ENCODE results near the gene VARS1.
A peak's percentile ranks its signal among the peaks of the same experiment; 100 is the strongest.
"Not testable (repeated sequence)": the region's sequence is repeated elsewhere in the genome, so short reads cannot be mapped to it uniquely, and the experiment has no call there.

Gene VARS1
- 57.5 to 237 (median 59.0) reads per million in 3 experiments for total RNA-seq

DNA sequence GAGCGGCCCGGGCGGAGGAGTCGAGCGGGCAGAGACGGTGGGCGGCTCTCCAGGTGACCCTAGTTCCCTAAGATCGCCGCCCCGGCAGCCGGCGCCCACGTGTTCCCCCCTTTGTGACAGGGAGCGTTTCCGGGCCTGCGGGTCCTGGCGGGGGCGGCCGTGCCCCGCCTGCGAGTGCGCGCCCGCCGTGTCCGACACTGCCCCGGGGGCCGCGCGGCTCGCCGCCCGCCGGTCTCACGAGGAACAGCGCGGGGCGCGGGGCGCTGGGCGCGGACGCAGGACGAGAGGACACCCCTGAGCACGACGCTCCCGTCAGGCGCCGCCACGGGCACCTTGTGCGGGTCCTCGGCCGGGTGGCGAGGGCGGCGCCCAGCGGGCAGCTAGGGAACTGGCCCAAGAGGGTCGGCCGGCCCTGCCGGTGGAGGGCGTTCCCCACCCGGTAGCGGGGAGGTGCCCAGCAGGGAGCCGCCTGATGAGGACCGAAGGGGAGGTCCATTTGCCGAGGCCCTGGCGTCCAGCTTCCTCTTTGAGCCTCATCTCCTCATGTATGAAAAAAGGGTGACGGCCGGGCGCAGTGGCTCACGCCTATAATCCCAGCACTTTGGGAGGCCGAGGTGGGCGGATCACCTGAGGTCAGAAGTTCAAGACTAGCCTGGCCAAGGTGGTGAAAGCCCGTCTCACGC lies at the start of gene VARS1:
Gene VARS1, minus strand, starts transcription at position 137 of the 683 bp plus-strand sequence. CDS start 535 bp downstream, outside the sequence.
- peak; percentile 81 for DNase-seq

DNA sequence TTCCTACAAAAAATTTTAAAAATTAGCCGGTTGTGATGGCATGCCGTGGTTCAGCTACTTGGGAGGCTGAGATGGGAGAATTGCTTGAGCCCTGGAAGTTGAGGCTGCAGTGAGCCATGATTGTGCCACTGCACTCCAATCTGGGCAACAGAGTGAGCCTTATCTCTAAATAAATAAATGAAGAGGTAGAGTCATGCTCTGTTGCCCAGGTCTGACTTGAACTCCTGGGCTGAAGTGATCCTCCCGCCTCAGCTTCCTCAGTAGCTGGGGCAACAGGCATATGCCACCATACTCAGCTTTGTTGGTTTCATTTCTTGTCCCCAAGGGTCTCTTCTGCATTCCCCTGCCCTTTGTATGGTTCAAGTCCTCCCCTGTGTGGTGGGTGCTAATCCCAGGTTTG lies 49.0 kb upstream of the VARS1 start:
- DNase-seq: no peak

DNA sequence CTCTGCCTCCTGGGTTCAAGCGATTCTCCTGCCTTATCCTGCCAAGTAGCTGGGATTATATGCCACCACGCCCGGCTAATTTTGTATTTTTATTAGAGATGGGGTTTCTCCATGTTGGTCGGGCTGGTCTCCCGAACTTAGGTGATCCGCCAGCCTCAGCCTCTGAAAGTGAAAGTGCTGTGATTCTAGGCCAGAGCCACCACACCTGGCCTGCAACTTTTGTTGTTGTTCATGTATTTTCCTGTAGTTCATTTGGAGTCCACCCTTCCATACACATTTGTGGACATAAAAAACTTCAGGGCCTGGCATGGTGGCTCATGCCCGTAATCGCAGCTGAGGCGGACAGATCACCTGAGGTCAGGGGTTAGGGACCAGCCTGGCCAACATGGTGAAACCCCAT lies 46.5 kb upstream of the VARS1 start:
- DNase-seq: no peak

DNA sequence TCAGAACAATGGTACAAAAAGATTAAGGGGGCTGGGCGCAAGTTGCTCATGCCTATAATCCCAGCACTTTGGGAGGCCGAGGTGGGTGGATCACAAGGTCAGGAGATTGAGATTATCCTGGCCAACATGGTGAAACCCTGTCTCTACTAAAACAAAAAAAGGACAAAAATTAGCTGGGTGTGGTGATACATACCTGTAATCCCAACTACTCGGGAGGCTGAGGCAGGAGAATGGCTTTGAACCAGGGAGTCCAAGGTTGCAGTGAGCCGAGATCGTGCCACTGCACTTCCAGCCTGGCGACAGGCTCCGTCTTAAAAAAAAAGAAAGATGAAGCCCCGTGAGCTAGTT lies 44.2 kb upstream of the VARS1 start:
- DNase-seq: not testable (repeated sequence)

DNA sequence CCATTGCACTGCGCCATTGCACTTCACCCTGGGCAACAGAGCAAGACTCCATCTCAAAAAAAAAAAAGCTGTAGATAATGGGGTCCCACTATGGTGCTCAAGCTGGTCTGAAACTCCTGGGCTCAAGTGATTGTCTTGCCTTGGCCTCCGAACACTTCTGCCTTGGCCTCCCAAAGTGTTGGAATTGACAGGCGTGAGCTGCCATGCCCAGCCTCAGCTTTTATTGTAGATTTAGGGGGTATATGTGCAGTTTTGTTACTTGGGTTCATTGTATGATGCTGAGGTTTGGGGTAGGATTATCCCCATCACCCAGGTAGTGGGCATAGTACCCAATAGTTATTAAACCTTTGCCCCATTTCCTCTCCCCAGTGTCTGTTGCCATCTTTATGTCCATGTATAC lies 43.4 kb upstream of the VARS1 start:
- DNase-seq: no peak

DNA sequence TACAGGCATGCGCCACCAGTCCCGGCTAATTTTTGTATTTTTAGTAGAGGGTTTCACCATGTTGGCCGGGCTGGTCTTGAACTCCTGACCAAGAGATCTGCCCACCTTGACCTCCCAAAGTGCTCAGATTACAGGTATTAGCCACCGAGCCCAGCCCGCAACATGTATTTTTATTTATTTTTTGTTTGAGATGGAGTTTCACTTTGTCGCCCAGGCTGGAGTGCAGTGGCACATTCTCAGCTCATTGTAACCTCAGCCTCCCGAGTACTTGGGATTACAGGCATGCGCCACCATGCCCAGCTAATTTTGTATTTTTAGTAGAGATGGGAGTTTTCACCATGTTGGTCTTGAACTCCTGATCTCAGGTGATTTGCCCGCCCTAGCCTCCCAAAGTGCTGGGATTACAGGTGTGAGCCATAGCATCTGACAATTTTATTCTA lies 42.6 kb upstream of the VARS1 start:
- DNase-seq: not testable (repeated sequence)

DNA sequence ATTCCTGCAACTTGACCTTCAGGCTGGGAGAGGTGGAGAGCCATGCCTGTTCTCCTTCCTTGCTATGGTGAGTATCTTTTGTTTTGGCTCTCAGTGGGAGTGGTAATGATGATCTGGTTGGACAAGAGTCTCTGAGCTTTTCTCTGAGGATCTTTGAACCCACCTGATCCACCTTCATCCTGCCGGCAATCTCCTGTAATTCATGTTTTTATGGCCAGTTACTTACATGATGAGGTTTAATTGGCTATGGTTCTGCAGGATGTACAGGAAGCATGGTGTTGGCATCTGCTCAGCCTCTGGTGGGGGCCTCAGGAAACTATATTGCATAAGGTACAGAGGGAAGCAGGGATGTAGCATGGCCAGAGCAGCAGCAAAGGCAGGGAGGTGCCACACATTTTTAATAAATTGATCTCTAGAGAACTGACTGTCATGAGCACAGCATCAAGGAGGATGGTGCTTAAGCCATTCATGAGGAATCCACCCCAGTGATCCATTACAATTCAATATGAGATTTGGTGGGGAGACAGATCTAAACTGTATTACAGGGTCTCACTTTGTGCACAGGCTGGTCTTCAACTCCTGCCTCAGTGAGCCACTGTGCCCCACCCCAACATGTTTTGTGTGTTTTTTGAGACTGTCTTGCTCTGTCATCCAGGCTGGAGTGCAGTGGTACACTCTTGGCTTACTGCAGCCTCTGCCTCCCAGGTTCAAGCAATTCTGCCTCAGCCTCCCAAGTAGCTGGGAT lies 42.0 kb upstream of the VARS1 start:
- no peak for DNase-seq

DNA sequence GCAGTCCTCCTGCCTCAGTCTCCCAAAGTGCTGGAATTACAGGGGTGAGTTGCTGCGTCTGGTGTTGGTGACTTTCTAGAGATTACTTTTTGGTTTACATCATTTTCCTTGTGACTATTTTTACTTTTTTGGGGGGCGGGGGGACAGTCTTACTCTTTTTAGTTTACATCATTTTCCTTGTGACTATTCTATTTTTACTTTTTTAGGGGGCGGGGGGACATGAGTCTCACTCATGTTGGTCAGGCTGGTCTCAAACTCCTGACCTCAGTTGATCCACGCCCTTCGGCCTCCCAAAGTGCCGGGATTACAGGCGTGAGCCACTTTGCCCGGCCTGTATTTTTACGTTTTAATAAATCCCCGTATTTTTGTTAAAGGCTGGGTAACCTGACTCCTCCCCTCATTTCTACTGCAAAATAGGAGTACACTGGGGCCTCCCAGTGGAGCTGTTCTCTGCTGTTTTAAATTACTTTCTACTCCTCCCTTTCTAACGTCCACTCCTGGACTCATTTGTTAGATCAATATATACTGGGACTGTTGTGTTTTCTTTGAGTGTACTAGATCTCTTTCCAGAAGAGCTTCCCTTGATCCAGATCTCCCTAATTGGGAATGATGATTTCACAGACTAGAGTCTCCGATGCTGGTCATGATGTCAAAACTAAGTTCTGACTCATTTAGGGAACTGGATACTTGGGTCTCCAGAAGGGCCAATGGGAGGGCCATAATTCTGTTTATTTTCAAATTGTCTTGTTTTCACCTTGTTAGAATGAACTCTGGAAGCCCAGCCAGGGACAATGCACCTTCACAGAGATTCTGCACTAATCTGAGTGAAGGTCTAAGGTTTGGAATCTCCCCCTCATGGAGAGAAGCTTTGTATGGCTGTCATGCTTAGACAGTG lies 41.2 kb upstream of the VARS1 start:
- peak; percentile 25 for DNase-seq

DNA sequence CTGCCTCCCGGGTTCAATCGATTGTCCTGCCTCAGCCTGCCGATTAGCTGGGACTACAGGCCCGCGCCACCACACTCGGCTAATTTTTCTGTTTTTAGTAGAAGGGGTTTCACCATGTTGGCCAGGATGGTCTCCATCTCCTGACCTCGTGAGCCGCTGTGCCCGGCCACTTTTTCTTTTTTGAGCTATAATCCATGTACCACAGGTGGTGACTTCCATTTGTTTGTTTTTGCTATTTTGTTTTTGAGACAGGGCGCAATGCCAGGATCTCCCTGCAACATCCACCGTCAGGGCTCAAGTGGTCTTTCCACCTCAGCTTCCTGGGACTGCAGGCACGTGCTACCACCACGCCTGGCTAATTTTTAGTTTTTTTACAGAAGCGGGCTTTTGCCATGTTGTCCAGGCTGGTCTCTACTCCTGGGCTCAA lies 40.5 kb upstream of the VARS1 start:
- no peak for DNase-seq

DNA sequence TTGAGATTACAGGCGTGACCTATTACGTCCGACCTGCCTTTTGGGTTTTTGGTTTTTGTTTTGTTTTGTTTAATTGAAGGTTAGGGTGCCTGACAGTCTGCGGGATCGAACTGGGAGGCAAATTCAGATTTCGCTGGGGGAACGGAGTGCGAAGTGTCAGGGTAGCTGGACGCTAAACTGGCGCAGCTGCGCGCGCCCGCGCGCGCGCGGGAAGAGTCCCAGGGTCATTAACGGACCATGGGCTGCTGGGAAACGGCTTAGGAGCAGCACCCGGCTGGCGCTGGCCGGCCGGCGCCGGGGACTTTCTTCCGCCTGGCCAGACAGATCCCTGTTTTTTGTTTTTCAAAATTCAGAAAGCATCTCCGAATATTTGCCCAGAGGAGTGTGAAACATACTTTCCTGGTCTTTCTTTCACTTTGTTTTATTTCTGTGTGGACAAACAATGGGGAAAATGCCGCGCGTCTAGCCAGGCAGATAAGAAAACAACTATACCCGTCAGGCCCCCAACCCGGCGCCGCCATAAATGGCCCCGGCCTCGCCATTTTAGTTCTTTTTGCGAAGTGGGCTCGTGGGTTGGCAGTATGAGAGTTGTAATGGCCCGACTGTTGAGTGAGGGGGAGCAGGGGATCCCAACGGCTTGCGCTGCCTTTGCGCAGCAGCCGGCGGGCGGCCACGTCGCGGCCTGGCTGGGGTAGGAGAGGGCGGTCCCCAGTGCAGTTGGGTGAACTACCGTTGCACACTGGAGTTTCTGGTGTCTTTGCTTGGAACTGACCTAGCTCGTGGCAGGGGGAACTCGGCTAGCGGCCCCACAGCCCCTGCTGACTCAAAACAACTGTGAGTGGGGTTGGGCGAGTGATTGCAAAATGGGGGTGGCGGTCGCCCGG lies 39.1 kb upstream of the VARS1 start:
- peak; percentile 77 for DNase-seq

DNA sequence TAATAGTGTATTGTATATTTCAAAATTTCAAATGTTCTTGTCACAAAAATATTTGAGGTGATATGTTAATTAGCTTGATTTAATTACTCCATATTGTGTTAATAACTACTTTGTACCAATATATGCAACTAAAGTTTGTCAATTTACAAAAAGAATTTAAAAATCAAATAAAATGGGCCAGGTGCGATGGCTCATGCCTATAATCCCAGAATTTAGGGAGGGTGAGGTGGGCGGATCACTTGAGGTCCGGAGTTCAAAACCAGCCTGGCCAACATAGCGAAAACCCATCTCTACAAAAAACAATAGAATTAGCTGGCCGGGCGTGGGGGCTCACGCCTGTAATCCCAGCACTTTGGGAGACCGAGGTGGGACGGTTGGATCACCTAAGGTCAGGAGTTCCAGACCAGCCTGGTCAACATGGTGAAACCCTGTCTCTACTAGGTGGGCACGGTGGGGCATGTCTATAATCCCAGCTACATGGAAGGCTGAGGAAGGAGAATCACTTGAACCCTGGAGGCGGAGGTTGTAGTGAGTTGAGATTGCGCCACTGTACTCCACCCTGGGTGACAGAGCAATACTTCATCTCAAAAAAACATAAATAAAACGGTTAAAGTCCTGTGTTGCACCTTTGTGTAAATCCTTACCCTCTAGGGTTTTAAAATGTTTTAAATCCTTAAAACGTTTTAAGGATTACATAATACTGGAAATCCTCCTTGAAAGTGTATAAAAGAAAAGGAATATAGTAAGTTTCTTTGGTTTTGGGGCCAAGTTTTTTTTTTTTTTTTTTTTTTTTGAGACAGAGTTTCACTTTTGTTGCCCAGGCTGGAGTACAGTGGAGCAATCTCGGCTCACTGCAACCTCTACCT lies 36.0 kb upstream of the VARS1 start:
- DNase-seq: no peak

DNA sequence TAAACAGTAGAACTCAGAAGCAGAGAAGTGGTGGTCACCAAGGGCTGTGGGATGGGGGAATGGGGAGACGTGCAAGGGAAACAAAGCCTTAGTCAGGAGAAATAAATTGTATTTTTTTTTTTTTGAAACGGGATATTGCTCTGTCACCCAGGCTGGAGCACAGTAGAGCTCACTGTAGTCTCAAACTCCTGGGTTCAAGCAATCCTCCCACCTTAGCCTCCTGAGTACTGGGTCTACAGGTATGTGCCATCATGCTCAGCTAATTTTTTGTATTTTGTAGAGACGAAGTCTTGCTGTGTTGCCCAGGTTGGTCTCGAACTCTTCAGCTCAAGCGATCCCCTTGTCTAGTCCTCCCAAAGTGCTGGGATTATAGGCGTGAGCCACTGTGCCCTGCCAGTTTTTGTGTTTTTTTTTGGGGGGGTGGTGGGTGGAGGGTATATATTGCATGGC lies 35.4 kb upstream of the VARS1 start:
- no peak for DNase-seq

DNA sequence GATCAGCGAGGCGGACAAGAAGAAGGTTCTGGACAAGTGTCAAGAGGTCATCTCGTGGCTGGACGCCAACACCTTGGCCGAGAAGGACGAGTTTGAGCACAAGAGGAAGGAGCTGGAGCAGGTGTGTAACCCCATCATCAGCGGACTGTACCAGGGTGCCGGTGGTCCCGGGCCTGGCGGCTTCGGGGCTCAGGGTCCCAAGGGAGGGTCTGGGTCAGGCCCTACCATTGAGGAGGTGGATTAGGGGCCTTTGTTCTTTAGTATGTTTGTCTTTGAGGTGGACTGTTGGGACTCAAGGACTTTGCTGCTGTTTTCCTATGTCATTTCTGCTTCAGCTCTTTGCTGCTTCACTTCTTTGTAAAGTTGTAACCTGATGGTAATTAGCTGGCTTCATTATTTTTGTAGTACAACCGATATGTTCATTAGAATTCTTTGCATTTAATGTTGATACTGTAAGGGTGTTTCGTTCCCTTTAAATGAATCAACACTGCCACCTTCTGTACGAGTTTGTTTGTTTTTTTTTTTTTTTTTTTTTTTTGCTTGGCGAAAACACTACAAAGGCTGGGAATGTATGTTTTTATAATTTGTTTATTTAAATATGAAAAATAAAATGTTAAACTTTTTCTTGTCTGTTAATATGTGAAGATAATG lies 34.2 kb upstream of the VARS1 start:
- peak; percentile 60 for DNase-seq

DNA sequence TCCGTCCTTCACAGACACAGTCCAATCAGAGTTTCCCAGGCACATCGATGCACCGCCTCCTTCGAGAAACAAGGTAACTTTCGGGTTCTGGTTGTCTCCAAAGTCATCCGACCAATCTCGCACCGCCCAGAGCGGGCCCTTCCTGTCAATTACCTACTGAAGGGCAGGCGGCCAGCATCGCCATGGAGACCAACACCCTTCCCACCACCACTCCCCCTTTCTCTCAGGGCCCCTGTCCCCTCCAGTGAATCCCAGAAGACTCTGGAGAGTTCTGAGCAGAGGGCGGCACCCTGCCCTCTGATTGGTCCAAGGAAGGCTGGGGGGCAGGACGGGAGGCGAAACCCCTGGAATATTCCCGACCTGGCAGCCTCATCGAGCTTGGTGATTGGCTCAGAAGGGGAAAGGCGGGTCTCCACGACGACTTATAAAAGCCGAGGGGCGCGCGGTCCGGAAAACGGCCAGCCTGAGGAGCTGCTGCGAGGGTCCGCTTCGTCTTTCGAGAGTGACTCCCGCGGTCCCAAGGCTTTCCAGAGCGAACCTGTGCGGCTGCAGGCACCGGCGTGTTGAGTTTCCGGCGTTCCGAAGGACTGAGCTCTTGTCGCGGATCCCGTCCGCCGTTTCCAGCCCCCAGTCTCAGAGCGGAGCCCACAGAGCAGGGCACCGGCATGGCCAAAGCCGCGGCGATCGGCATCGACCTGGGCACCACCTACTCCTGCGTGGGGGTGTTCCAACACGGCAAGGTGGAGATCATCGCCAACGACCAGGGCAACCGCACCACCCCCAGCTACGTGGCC lies 31.9 kb upstream of the VARS1 start, which contains the start of gene HSPA1B:
Gene HSPA1B, plus strand, starts transcription at position 453 of the 794 bp plus-strand sequence. Its CDS starts 213 bp downstream, at position 666.
- peak; percentile 86 for DNase-seq

DNA sequence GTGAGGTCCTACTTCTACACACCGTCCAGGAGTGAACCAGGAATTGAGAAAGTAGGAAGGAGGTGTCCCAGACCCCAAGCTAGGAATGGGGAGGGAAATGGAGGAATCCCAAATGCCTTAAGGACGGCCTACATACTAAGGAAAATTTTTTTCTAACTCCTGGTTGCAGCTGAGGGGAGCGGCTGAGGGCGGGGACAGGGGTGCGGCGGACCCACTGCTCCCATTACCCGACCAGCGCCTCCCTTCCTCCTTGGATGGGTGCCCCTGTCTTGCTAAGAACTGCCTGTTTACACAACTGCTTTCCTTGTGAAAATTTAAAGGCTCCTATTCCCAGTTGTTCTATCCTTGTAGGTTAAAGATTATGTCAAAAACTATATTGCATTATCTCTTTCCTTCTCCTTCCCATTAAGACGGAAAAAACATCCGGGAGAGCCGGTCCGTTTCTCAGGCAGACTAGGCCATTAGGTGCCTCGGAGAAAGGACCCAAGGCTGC lies 31.3 kb upstream of the VARS1 start:
- no peak for DNase-seq

DNA sequence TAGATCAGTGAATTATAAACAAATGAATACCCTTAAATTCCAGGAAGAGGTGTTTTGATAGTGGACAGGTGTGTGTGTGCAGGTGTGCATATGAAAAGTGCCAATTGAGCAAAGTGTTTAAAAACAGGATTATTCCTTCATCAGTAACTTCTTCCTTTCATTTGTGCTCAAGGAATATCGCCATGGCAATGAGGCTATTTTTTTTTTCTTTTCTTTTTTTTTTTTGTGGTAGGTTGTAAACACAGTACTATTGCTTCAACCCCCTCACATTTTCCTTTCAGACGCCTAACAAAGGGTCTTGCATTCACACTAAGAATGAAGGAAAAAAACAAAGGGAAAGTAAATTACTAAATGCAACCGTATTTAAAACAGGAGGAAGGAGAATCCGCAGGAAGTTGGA lies 30.0 kb upstream of the VARS1 start:
- no peak for DNase-seq

DNA sequence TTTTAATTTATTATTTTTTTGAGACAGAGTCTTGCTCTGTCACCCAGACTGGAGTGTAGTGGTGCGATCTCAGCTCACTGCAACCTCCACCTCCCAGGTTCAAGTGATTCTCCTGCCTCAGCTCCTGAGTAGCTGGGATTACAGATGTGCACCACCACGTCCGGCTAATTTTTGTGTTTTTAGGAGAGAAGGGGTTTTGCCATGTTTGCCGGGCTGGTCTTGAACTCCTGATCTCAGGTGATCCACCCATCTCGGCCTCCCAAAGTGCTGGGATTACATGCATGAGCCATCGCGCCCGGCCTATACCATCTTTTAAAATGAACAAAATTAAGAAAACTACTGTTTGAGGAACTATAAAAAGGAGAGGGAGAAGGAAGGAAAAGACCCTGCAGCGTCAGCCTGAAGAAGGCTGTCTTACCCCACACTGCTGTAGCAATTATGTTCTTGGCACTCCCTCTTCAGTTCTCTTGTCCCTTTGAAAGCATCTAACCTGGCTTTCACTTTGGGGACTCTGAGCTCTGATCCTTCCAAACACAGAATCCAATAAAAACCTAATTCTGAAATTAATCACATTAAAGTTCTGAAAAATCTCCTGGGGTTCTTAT lies 28.1 kb upstream of the VARS1 start:
- DNase-seq: not testable (repeated sequence)

DNA sequence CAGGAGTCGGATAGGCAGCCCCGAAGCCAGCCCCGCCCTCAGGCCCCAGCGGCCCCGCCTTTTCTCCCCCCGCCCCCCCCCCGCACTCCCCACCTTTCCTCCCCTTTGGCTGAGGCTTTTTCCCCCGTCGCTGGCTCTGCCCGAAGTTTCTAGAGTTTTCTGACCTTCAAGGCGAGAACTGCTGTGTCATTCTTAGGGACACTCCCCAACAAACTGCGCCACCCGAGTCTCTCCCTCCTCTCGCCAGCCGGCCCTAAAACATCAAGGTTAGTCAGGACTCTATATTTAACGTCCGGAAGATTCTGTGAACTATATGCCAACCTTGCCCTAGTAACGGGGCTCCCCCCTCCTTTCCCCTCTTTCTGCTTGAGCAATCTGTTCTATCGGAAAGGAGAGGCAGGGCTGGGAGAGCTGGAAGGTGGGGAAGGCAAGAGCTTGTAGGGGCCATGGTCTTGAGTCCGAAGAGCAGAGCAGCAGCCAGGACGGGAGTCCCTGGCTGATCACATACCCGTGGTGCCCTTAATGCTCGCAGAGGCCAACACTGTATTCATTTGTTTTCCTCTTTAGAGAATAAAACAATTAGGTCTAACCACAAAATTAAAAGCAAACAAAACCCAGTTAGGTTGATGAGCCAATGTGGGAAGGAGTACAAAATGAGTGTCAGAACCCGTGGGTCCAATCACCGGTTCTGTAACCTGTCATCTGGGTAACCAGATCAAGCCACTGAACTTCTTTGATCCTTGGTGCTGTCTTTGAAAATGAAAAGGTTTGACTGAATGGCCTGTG lies 26.7 kb upstream of the VARS1 start:
- peak; percentile 75 for DNase-seq

Data from central memory CD4-positive, alpha-beta T cell (primary cell).